K562 (cell line): Measurements from ENCODE around the gene NLK. TPM values are rescaled to one million over a fixed set of nuclear protein-coding genes. Genes with fewer than 3 reads are reported as not detected.

Source experiments
- ATAC-seq: fragments of 200-7000 bp; cut with Tn5 transposase; 3 replicates; pipeline ENCODE4 v1.9.1; 2020; ENCODE audit warnings: moderate library complexity
- BruUV-seq: library from RNA; stranded (reverse); fragments of 400-500 nt; replicated peaks from 2 replicates; lab custom pipeline; 2021; lab: Mats Ljungman, UMichigan
- CTCF ChIA-PET: fragments of 300-600 bp; formaldehyde crosslinking; extraction: SDS; loops from one replicate; lab custom pipeline; 2021; ENCODE audit warnings: low intra/inter-chr PET ratio; lab: Yijun Ruan, JAX
- POLR2A ChIA-PET: fragments of 300-600, 350-650 bp; sonication (Branson Sonifier 250); formaldehyde crosslinking; extraction: SDS; loops from one replicate; lab custom pipeline; 2021; ENCODE audit warnings: antibody characterized with exemption, inconsistent platforms; lab: Yijun Ruan, JAX
- DNase-seq, 4 experiments: peaks; one replicate each; pipeline versions ENCODE4 v3.0.0 to v3.0.0-alpha.2; 2011 to 2018; ENCODE audit warnings: low spot score in 3 of 4, mixed read lengths in 3 of 4; ENCODE audit errors: extremely low read depth in 1 of 4
- FAIRE-seq: peaks from 2 replicates; lab custom pipeline; 2011; peaks lifted over from hg19 to GRCh38; lab: Jason Lieb, UNC
- H2AFZ ChIP-seq: 2 replicates; pipeline ENCODE4 v1.6.0; 2011; ENCODE audit warnings: low read depth, low read length, control low read depth, inconsistent platforms
- H3K27ac ChIP-seq: fragments of 200-600 bp; 3 replicates; pipeline ENCODE4 v1.8.0; 2011; ENCODE audit warnings: low read depth, mild to moderate bottlenecking, control low read depth, inconsistent platforms, low read length, moderate library complexity, mixed read lengths; ENCODE audit errors: extremely low read depth
- H3K27me3 ChIP-seq, 2 experiments: fragments of 300-600 bp in 1 of 2; 2 replicates in 1 of 2; 3 replicates in 1 of 2; pipeline versions ENCODE4 v1.6.0 to v1.8.0; 2011; ENCODE audit warnings: inconsistent platforms in 2 of 2, low read length in 2 of 2, mild to moderate bottlenecking in 1 of 2, mixed read lengths in 1 of 2, moderate library complexity in 1 of 2; ENCODE audit not compliant: control insufficient read depth in 2 of 2, insufficient read depth in 2 of 2
- H3K36me3 ChIP-seq: fragments of 300-600 bp; 3 replicates; pipeline ENCODE4 v1.8.0; 2011; ENCODE audit warnings: mild to moderate bottlenecking, low read length, inconsistent platforms; ENCODE audit not compliant: control insufficient read depth, insufficient read depth
- H3K4me1 ChIP-seq, 2 experiments: fragments of 200-600 bp in 1 of 2; replicated peaks in 1 of 2; 2 replicates in 1 of 2; 3 replicates in 1 of 2; pipeline versions ENCODE4 v1.5.1 to v1.8.0; 2011; ENCODE audit warnings: inconsistent platforms in 2 of 2, low read length in 2 of 2, mild to moderate bottlenecking in 1 of 2, mixed read lengths in 1 of 2, moderate library complexity in 1 of 2; ENCODE audit not compliant: control insufficient read depth in 2 of 2, insufficient read depth in 2 of 2
- H3K4me2 ChIP-seq: 2 replicates; pipeline ENCODE4 v1.6.1; 2011; ENCODE audit warnings: low read length, control low read depth, inconsistent platforms, mixed read lengths; ENCODE audit not compliant: insufficient read depth
- H3K4me3 ChIP-seq: fragments of 200-600 bp; sonication (generic), shearing (Covaris generic); 2 replicates; pipeline ENCODE4 v1.5.1; 2016; ENCODE audit warnings: control low read depth, inconsistent platforms
- H3K79me2 ChIP-seq: fragments of 200-600 bp; 3 replicates; pipeline ENCODE4 v1.8.0; 2011; ENCODE audit warnings: low read length, inconsistent platforms; ENCODE audit not compliant: control insufficient read depth, insufficient read depth
- H3K9ac ChIP-seq, 2 experiments: 2 replicates each; pipeline versions ENCODE4 v1.6.0 to v1.6.1; 2011; ENCODE audit warnings: low read depth in 2 of 2, low read length in 2 of 2, control low read depth in 1 of 2, inconsistent platforms in 1 of 2, mild to moderate bottlenecking in 1 of 2, mixed read lengths in 1 of 2; ENCODE audit not compliant: insufficient read depth in 1 of 2
- H3K9me1 ChIP-seq: one replicate; pipeline ENCODE4 v1.6.0; 2011; ENCODE audit warnings: inconsistent platforms, mild to moderate bottlenecking, low read length, moderate library complexity; ENCODE audit not compliant: control insufficient read depth, insufficient read depth
- H3K9me3 ChIP-seq: replicated peaks from 2 replicates; pipeline ENCODE4 v1.5.1; 2011; ENCODE audit warnings: low read depth, low read length, inconsistent platforms; ENCODE audit not compliant: control insufficient read depth, insufficient read depth
- H4K20me1 ChIP-seq: replicated peaks from 2 replicates; pipeline ENCODE4 v1.6.1; 2011; ENCODE audit warnings: low read length, inconsistent platforms, mixed read lengths; ENCODE audit not compliant: control insufficient read depth, insufficient read depth
- C11orf30 ChIP-seq: fragments of 450-650 bp; IDR thresholded peaks from 2 replicates; pipeline ENCODE4 v1.6.1; 2016; ENCODE audit warnings: low read depth, mild to moderate bottlenecking
- ILK ChIP-seq: fragments of 450-650 bp; IDR thresholded peaks from 2 replicates; pipeline ENCODE4 v1.6.1; 2016; ENCODE audit warnings: missing genetic modification characterization, low read depth, mild to moderate bottlenecking, missing compliant biosample characterization, moderate library complexity, borderline replicate concordance
- RAD51 ChIP-seq: fragments of 450-650 bp; IDR thresholded peaks from 2 replicates; pipeline ENCODE4 v1.7.1; 2016; ENCODE audit warnings: low read depth, mild to moderate bottlenecking, borderline replicate concordance
- SRSF1 ChIP-seq: fragments of 200-400 bp; formaldehyde crosslinking; IDR thresholded peaks from 2 replicates; pipeline ENCODE4 v1.6.1; 2017; ENCODE audit warnings: mild to moderate bottlenecking, low read depth, low read length, moderate library complexity
- ZKSCAN1 ChIP-seq: fragments of 150-350 bp; IDR thresholded peaks from 2 replicates; pipeline ENCODE4 v1.6.1; 2016; ENCODE audit warnings: low read depth, low read length
- ZNF316 ChIP-seq: fragments of 450-650 bp; IDR thresholded peaks from 2 replicates; pipeline ENCODE4 v1.6.1; 2016
- WGBS: fragments of 100-300 bp; shearing (Covaris generic); methylation state at CpG from one replicate; pipeline ENCODE4 v1.1.6; 2016; ENCODE audit warnings: low coverage, mixed read lengths; ENCODE audit not compliant: insufficient coverage; ENCODE audit errors: missing lambda C conversion rate; 5-methylcytosine and 5-hydroxymethylcytosine counted together
- in situ Hi-C: fragments of 300-500 bp; cut with MboI; formaldehyde crosslinking; loops from 4 replicates; pipeline ENCODE4 v1.15.0; 2018; ENCODE audit warnings: inconsistent platforms, mixed read lengths
- intact Hi-C: fragments of 100-400 bp; cut with micrococcal nuclease; formaldehyde crosslinking; loops from 2 replicates; pipeline ENCODE4 v1.14.2; 2022
- polyA plus RNA-seq, 8 experiments: library from polyadenylated mRNA; depleted of rRNA in 4 of 8; stranded (reverse) in 5 of 8; unstranded in 3 of 8; fragments of >200 nt; fragmentation: Nextera tagmentation in 2 of 8; fragmentation: Illumina TruSeq in 1 of 8; extraction: Ambion mirVana in 2 of 8; extraction: Trizol in 1 of 8; gene quantifications; 2 replicates each; pipeline versions ENCODE4 v1.2.1 to v1.2.3, GENCODE V29; 2011 to 2014; ENCODE audit warnings: inconsistent platforms in 1 of 8, missing spikeins in 1 of 8
- total RNA-seq, 7 experiments: library from RNA; depleted of rRNA in 6 of 7; stranded (reverse); fragments of >200 nt in 6 of 7; fragmentation: Illumina TruSeq in 2 of 7; extraction: Trizol in 2 of 7; gene quantifications; 2 replicates each; pipeline versions ENCODE4 v1.2.1 to v1.2.3, GENCODE V29; 2011 to 2021; ENCODE audit warnings: low replicate concordance in 1 of 7
- TF ChIP-seq, protein P1 (sequence below): fragments of 450-650 bp; IDR thresholded peaks from 2 replicates; pipeline ENCODE4 v1.6.1; 2016

The NLK gene
- total and polyA plus RNA-seq, 9 of the 15 experiments (the other 6 are each of a cell fraction or from before 2014, with no cell fraction given): 10.9 to 59.6 (median 26.7) TPM

DNA sequence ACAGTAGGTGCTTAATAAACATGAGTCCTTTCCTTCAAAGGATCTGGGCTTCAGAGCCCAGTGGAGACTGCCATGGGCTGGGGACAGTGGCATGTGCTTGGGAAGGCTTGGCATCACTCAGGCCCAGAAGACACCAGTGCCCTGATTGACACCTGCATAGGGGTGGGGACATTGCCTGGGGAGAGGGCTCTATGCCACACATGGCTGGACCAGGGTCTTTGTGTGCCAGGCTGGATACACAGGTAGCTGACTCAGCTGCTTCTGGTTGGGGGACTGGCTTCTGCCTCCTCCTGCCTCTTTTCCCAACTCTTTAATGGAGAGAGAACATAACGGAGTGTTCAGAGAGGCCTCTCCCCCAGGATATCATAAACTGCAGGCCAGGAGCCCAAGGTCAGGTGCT is 183.4 kb downstream of the NLK start:
- WGBS: 11% methylated on average over 1 of the region's 1 CpG

More for the DNA sequence above, 183.4 kb downstream of the NLK start:
- H3K4me1 ChIP-seq: peaks cover 13 to 43% of the 10 kb centered on the region in 2 experiments; a peak in 4 of 5 replicates
- H3K4me3 ChIP-seq: no peak overlapping the region
- POLR2A ChIA-PET: no interaction called here
- H3K27ac ChIP-seq: no peak overlapping the region
- H4K20me1 ChIP-seq: peaks cover 11% of the 10 kb centered on the region
- H3K9me3 ChIP-seq: no peaks in the 10 kb centered on the region
- FAIRE-seq (no peak), DNase-seq (no peak), ATAC-seq (no peak)
- no peak overlapping the region for H2AFZ ChIP-seq
- peaks cover 4% of the 10 kb centered on the region for H3K9me1 ChIP-seq
- CTCF ChIA-PET: no interaction called here
- H3K27me3 ChIP-seq: no peaks in the 10 kb centered on the region; a peak in 1 of 5 replicates
- no peak overlapping the region for H3K9ac ChIP-seq
- no peaks in the 10 kb centered on the region for H3K79me2 ChIP-seq
- intact Hi-C loops (loop anchor here (10.0 kb wide), 1 partner anchor 51 kb away; no protein-coding TSS in a partner anchor), in situ Hi-C loops (no loop called here)
- no TSS peak for BruUV-seq
- TF ChIP-seq SRSF1 (no peak), RAD51 (no peak), ZNF316 (peak; percentile 27; the same call in 1 of the 2 replicates), ZKSCAN1 (peak; percentile 78), ILK (tag) (no peak), C11orf30 (peak; percentile 38)
- TF ChIP-seq, protein P1, sequence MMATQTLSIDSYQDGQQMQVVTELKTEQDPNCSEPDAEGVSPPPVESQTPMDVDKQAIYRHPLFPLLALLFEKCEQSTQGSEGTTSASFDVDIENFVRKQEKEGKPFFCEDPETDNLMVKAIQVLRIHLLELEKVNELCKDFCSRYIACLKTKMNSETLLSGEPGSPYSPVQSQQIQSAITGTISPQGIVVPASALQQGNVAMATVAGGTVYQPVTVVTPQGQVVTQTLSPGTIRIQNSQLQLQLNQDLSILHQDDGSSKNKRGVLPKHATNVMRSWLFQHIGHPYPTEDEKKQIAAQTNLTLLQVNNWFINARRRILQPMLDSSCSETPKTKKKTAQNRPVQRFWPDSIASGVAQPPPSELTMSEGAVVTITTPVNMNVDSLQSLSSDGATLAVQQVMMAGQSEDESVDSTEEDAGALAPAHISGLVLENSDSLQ: peak; percentile 31; the same call in 1 of the 2 replicates
- no peak overlapping the region for H3K4me2 ChIP-seq
- no peaks in the 10 kb centered on the region for H3K36me3 ChIP-seq
